Effector memory CD4-positive, alpha-beta T cell (primary cell): ENCODE results near the gene CATSPER2.
"Not testable (repeated sequence)": the region's sequence is repeated elsewhere in the genome, so short reads cannot be mapped to it uniquely, and the experiment has no call there.

Source experiments
- DNase-seq, 3 donors: peaks; one replicate each; pipeline ENCODE4 v3.0.0-alpha.2; 2020
- H3K27ac ChIP-seq: 2 replicates; pipeline ENCODE4 v1.7.0; 2013; ENCODE audit warnings: mild to moderate bottlenecking, low read length, moderate library complexity; ENCODE audit not compliant: insufficient read depth, poor library complexity, severe bottlenecking
- H3K27me3 ChIP-seq: replicated peaks from 2 replicates; pipeline ENCODE4 v1.7.0; 2013; ENCODE audit warnings: mild to moderate bottlenecking, low read length; ENCODE audit not compliant: insufficient read depth, control insufficient read depth, poor library complexity, severe bottlenecking
- H3K36me3 ChIP-seq: 2 replicates; pipeline ENCODE4 v1.7.0; 2013; ENCODE audit warnings: mild to moderate bottlenecking, low read length, moderate library complexity; ENCODE audit not compliant: control insufficient read depth, insufficient read depth
- H3K4me1 ChIP-seq: 2 replicates; pipeline ENCODE4 v1.7.0; 2013; ENCODE audit warnings: low read length, mild to moderate bottlenecking; ENCODE audit not compliant: control insufficient read depth, insufficient read depth, poor library complexity, severe bottlenecking
- H3K4me3 ChIP-seq: 2 replicates; pipeline ENCODE4 v1.7.0; 2013; ENCODE audit warnings: low read length, low read depth, mild to moderate bottlenecking; ENCODE audit not compliant: insufficient read depth, poor library complexity, severe bottlenecking
- H3K9me3 ChIP-seq: 2 replicates; pipeline ENCODE4 v1.7.0; 2013; ENCODE audit warnings: mild to moderate bottlenecking, low read length, moderate library complexity; ENCODE audit not compliant: control insufficient read depth

CATSPER2 gene

GRCh38 chr15:43649430-43649926 is 834 bp upstream of the CATSPER2 start:
- not testable (repeated sequence) for H3K27ac ChIP-seq, DNase-seq, H3K4me1 ChIP-seq, H3K36me3 ChIP-seq, H3K4me3 ChIP-seq, H3K9me3 ChIP-seq, H3K27me3 ChIP-seq

- not testable (repeated sequence) for H3K27me3 ChIP-seq, H3K4me1 ChIP-seq, DNase-seq, H3K9me3 ChIP-seq, H3K36me3 ChIP-seq, H3K4me3 ChIP-seq, H3K27ac ChIP-seq
These were observed 10.0 kb downstream of the CATSPER2 start for GRCh38 chr15:43638464-43639204.

- H3K4me3 ChIP-seq, H3K27ac ChIP-seq, DNase-seq, H3K36me3 ChIP-seq, H3K4me1 ChIP-seq, H3K9me3 ChIP-seq, H3K27me3 ChIP-seq: not testable (repeated sequence)
These were observed 21.7 kb downstream of the CATSPER2 start for GRCh38 chr15:43626937-43627336.

GRCh38 chr15:43625106-43625505 is 23.5 kb downstream of the CATSPER2 start:
- Histone ChIP-seq H3K4me3 (no peak overlapping the region), H3K27me3 (no peaks in the 10 kb centered on the region), H3K27ac (no peak overlapping the region), H3K9me3 (no peaks in the 10 kb centered on the region), H3K4me1 (no peaks in the 10 kb centered on the region), H3K36me3 (no peaks in the 10 kb centered on the region)
- DNase-seq = no peak

- DNase-seq, H3K27me3 ChIP-seq, H3K9me3 ChIP-seq, H3K4me3 ChIP-seq, H3K36me3 ChIP-seq, H3K4me1 ChIP-seq, H3K27ac ChIP-seq: not testable (repeated sequence)
These were observed 26.4 kb downstream of the CATSPER2 start for GRCh38 chr15:43622068-43622799.

- H3K4me1 ChIP-seq, H3K27me3 ChIP-seq, H3K36me3 ChIP-seq, H3K4me3 ChIP-seq, DNase-seq, H3K27ac ChIP-seq, H3K9me3 ChIP-seq: not testable (repeated sequence)
These were observed 29.9 kb downstream of the CATSPER2 start, which contains the start of gene STRC for GRCh38 chr15:43618700-43619099. STRC (minus strand) TSS chr15:43618800; CDS start chr15:43618722, 78 bp downstream.

- not testable (repeated sequence) for H3K36me3 ChIP-seq, DNase-seq, H3K27ac ChIP-seq, H3K9me3 ChIP-seq, H3K4me1 ChIP-seq, H3K27me3 ChIP-seq, H3K4me3 ChIP-seq
These were observed 30.9 kb downstream of the CATSPER2 start for GRCh38 chr15:43617750-43618149.

- not testable (repeated sequence) for H3K4me3 ChIP-seq, H3K4me1 ChIP-seq, H3K9me3 ChIP-seq, DNase-seq, H3K36me3 ChIP-seq, H3K27ac ChIP-seq, H3K27me3 ChIP-seq
These were observed 46.4 kb downstream of the CATSPER2 start for GRCh38 chr15:43602233-43602632.

GRCh38 chr15:43600200-43600599 is 48.4 kb downstream of the CATSPER2 start:
- H3K27me3 ChIP-seq, H3K27ac ChIP-seq, H3K9me3 ChIP-seq, H3K4me1 ChIP-seq, H3K36me3 ChIP-seq, DNase-seq, H3K4me3 ChIP-seq: not testable (repeated sequence)

- not testable (repeated sequence) for H3K36me3 ChIP-seq, H3K4me1 ChIP-seq, H3K27me3 ChIP-seq, H3K4me3 ChIP-seq, DNase-seq, H3K9me3 ChIP-seq, H3K27ac ChIP-seq
These were observed 49.5 kb downstream of the CATSPER2 start for GRCh38 chr15:43599131-43599530.
